ENCODE results near the gene SLC26A1. TPM values are rescaled to one million over a fixed set of nuclear protein-coding genes. Genes with fewer than 3 reads are reported as not detected.

Gene SLC26A1
- total RNA-seq, 1 experiment from 2014 or later: 1.8 TPM

DNA sequence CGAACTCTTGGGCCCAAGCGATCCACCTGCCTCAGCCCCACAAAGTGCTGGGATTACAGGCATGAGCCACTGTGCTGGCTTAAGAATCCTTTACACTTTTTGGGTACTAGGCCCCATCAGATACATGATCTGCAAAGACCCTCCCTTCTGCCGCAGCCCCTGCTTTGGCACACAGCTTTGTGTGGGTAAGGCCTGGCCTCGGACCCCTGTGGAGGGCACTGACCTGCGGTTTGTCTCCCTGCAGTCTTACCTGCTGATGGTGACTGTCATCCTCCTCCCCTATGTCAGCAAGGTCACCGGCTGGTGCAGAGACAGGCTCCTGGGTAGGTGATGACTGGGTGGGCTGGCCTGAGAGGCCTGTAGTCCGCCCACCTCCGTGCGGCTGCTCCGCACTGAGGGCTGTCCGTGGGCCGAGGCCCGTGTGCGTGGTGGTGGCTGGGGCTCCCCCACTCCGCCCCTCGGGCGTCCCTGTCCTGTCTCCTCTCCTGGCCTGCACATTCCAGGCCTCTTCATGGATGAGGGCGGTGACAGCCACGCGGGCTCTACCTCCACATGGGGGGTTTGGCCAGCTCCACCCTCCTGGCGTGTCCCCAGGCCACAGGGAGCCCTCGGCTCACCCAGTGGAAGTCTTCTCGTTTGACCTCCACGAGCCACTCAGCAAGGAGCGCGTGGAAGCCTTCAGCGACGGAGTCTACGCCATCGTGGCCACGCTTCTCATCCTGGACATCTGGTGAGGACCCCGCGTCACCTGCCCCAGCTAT lies 37.9 kb downstream of the SLC26A1 start:
- intact Hi-C loops (cut with micrococcal nuclease; ENCODE audit: unreplicated experiment): no loop called here
- no peaks in the 10 kb centered on the region for H3K9me3 ChIP-seq (ENCODE audit: control insufficient read depth, insufficient read depth, low read depth, low read length)
- ChIA-PET CTCF (no interaction called here), POLR2A (no interaction called here)
- BruUV-seq (replicated peaks): no TSS peak
- ATAC-seq (no peak), DNase-seq (ENCODE audit: low read depth, low spot score) (no peak)
- H3K27me3 ChIP-seq (ENCODE audit: control insufficient read depth, insufficient read depth, low read length): no peaks in the 10 kb centered on the region
- no peak overlapping the region for H3K4me3 ChIP-seq (ENCODE audit: low read depth in 2 of 2, low read length in 2 of 2)
- H3K27ac ChIP-seq (ENCODE audit: low read length): no peak overlapping the region
- no peaks in the 10 kb centered on the region for H3K4me1 ChIP-seq (ENCODE audit: control insufficient read depth, insufficient read depth, low read length)
- no peaks in the 10 kb centered on the region for H3K36me3 ChIP-seq (ENCODE audit: control insufficient read depth, insufficient read depth, low read length)
- TF ChIP-seq, protein P1, sequence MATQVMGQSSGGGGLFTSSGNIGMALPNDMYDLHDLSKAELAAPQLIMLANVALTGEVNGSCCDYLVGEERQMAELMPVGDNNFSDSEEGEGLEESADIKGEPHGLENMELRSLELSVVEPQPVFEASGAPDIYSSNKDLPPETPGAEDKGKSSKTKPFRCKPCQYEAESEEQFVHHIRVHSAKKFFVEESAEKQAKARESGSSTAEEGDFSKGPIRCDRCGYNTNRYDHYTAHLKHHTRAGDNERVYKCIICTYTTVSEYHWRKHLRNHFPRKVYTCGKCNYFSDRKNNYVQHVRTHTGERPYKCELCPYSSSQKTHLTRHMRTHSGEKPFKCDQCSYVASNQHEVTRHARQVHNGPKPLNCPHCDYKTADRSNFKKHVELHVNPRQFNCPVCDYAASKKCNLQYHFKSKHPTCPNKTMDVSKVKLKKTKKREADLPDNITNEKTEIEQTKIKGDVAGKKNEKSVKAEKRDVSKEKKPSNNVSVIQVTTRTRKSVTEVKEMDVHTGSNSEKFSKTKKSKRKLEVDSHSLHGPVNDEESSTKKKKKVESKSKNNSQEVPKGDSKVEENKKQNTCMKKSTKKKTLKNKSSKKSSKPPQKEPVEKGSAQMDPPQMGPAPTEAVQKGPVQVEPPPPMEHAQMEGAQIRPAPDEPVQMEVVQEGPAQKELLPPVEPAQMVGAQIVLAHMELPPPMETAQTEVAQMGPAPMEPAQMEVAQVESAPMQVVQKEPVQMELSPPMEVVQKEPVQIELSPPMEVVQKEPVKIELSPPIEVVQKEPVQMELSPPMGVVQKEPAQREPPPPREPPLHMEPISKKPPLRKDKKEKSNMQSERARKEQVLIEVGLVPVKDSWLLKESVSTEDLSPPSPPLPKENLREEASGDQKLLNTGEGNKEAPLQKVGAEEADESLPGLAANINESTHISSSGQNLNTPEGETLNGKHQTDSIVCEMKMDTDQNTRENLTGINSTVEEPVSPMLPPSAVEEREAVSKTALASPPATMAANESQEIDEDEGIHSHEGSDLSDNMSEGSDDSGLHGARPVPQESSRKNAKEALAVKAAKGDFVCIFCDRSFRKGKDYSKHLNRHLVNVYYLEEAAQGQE (IDR thresholded peaks at IDR 0.05; ENCODE audit: insufficient read depth in 1 of 2, low read depth in 2 of 2, low read length in 1 of 2): no peak
- TF ChIP-seq TCF7L2 (IDR thresholded peaks at IDR 0.05; ENCODE audit: low read depth, low read length) (no peak), SIN3A (IDR thresholded peaks at IDR 0.05; ENCODE audit: borderline replicate concordance, insufficient read depth, low read depth, low read length) (no peak), POLR2AphosphoS5 (IDR thresholded peaks at IDR 0.05; ENCODE audit: low read depth, low read length) (no peak)
- TF ChIP-seq, protein P2, sequence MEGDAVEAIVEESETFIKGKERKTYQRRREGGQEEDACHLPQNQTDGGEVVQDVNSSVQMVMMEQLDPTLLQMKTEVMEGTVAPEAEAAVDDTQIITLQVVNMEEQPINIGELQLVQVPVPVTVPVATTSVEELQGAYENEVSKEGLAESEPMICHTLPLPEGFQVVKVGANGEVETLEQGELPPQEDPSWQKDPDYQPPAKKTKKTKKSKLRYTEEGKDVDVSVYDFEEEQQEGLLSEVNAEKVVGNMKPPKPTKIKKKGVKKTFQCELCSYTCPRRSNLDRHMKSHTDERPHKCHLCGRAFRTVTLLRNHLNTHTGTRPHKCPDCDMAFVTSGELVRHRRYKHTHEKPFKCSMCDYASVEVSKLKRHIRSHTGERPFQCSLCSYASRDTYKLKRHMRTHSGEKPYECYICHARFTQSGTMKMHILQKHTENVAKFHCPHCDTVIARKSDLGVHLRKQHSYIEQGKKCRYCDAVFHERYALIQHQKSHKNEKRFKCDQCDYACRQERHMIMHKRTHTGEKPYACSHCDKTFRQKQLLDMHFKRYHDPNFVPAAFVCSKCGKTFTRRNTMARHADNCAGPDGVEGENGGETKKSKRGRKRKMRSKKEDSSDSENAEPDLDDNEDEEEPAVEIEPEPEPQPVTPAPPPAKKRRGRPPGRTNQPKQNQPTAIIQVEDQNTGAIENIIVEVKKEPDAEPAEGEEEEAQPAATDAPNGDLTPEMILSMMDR (IDR thresholded peaks at IDR 0.05): no peak
- in situ Hi-C loops (cut with HindIII; ENCODE audit: low pct_unique_long_range_greater_than_20kb, low sequenced_read_pairs): no loop called here

DNA sequence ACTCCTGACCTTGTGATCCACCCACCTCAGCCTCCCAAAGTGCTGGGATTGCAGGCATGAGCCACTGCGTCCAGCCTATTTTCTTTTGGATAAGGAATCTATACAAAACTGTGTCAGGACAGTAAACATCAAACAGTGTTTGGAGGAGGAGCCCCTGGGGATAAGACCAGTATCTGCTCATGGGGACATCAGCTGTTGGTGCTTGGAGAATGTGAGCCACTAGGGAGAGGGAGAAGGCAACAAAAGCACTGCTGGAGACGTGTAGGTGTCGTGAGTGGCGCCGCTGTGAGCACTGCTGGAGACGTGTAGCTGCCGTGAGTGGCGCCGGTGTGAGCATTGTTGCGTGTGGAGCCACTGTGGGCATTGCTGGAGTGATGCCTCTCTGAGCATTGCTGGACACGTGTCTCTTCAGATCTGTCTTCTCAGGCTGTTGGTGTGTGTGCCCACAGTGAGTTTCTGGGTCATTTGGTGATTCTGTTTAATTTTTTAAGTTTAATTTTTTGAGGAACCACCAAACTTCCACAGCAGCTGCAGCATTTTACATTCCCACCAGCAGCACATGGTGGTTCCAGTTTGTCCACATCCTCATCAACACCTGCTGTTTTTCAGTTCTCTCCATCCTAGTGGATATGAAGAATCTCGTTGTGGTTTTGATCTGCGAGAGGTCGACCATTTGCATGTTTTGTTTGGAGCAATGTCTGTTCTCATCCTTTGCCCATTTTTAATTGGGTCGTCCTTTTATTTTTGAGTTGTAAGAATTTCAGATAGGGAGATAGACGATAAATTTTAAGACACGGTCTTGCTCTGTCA lies 38.8 kb downstream of the SLC26A1 start:
- POLR2A ChIA-PET: no interaction called here
- no peak for DNase-seq (ENCODE audit: low read depth, low spot score)
- H3K4me3 ChIP-seq (ENCODE audit: low read depth in 2 of 2, low read length in 2 of 2): no peak overlapping the region
- H3K27me3 ChIP-seq (ENCODE audit: control insufficient read depth, insufficient read depth, low read length): no peaks in the 10 kb centered on the region
- H3K9me3 ChIP-seq (ENCODE audit: control insufficient read depth, insufficient read depth, low read depth, low read length): no peaks in the 10 kb centered on the region
- H3K27ac ChIP-seq (ENCODE audit: low read length): no peak overlapping the region
- CTCF ChIA-PET: no interaction called here
- no peaks in the 10 kb centered on the region for H3K4me1 ChIP-seq (ENCODE audit: control insufficient read depth, insufficient read depth, low read length)
- BruUV-seq (replicated peaks): no TSS peak
- in situ Hi-C loops (cut with HindIII; ENCODE audit: low pct_unique_long_range_greater_than_20kb, low sequenced_read_pairs) (no loop called here), intact Hi-C loops (cut with micrococcal nuclease; ENCODE audit: unreplicated experiment) (no loop called here)
- TF ChIP-seq SIN3A (IDR thresholded peaks at IDR 0.05; ENCODE audit: borderline replicate concordance, insufficient read depth, low read depth, low read length) (no peak), POLR2AphosphoS5 (IDR thresholded peaks at IDR 0.05; ENCODE audit: low read depth, low read length) (no peak), TCF7L2 (IDR thresholded peaks at IDR 0.05; ENCODE audit: low read depth, low read length) (no peak)
- TF ChIP-seq, protein P2 (IDR thresholded peaks at IDR 0.05): no peak
- TF ChIP-seq, protein P1 (IDR thresholded peaks at IDR 0.05; ENCODE audit: insufficient read depth in 1 of 2, low read depth in 2 of 2, low read length in 1 of 2): no peak
- ATAC-seq: no peak
- no peaks in the 10 kb centered on the region for H3K36me3 ChIP-seq (ENCODE audit: control insufficient read depth, insufficient read depth, low read length)

Measured in Panc1 (cell line).